ENCODE measurements around the gene PTPRD. TPM values are rescaled to one million over a fixed set of nuclear protein-coding genes. Genes with fewer than 3 reads are reported as not detected.

PTPRD gene
- polyA plus RNA-seq, 4 donors: 99.8 to 230 (median 118) TPM

DNA sequence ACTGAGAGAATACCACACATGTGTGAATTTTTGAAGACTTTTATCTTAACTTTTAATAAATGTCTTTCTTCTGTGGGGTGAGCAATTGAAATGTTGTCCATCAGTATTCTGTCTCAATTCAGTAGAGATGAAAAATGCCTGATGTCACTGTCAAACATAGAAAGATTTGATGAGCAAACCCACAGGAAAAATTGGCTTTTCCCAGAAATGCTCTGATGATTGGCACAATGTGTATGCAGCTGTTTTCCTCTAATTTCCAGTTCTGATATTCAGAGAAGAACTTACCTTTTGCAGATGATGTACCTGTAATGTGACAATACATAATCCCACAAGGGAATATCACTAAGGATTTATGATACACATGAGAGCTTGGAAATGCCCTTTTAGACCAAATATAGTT is 340.0 kb downstream of the PTPRD start:
- no peak for DNase-seq (ENCODE audit: low read depth in 4 of 4, low spot score in 3 of 4)

DNA sequence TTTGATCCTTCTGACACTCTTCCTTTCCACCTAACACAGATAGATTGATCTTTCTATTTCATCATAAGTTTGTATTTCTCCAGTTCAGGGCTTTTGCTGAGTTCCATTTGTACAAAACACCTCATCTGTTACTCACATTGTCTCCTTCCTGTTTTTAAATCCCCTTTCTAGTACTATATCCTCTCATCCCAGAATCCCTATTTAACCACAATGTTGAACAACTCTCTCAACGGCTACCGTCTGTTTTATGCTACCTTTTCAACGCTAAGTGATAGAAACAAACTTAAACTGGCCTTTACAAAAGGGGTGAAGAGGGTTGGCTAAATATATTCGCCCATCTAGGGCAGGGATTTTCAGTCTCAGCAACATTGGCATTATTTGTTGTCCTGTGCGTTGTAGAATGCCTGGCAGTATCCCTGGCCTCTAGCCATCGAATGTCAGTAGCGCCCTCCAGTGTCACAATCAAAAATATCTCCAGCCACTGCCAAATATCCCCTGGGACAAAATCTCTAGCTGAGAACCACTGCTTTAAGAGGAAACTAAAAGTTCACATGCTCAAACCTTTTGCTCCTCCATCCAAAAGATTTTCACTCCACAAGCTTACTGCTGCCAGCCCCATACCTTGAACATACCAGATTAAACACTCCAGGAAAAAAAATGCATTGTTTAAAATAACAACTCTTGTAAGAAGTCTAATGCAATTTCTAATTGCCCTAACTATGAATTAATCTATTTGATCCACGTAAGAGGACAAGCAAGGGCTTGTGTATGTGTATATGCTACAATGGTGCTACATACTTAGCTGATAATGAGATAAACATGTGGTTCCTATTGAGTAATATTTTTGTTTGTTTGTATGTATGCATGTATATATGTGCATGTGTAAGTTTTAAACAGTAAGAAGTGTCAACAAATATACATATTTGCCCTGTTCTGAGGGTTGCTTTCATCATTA is 344.0 kb downstream of the PTPRD start:
- DNase-seq (ENCODE audit: low read depth in 4 of 4, low spot score in 3 of 4): peak in 1 of 4 donors; percentile 1

DNA sequence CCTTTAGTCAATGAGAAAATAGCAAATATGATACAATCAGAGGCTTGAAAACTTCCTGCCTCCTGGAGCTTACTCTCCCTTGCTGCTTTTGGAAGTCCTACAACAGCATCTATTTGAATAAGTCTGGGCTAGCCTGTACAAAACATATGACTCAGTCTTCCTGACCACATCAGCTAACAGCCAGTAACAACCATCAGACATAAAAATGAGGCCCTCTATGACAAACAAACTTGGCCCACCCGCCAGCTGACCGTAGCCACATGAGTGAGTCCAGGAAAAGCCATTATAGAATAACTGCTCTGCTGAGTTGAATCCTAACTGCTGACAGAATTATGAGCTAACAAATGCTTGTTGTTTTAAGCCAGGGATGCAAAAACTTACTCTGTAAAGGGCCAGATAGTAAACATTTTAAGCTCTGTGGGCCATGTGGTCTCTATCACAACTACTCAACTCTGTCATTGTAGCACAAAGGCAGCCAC is 347.6 kb downstream of the PTPRD start:
- DNase-seq (ENCODE audit: low read depth in 4 of 4, low spot score in 3 of 4): peak in 3 of 4 donors; percentile 49 to 53 (median 52)

DNA sequence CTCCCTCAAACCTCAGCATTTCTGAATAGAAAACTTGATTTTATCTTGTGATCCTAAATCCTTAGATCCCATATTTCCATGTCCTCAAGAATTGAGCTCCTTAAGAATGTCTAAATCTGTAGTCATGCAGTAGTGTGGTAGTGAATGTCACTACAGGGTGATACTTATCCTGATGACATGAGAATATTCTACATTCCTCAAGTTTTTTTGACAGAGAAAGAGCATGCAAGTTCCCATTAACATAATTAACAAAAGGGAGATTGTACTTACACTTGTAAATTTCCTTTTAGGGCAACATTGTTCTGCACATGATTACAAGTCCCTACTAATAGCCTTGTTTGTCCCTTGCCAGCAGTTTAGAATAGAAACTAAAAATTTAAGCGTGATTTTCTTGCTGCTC is 352.3 kb downstream of the PTPRD start:
- DNase-seq (ENCODE audit: low read depth in 4 of 4, low spot score in 3 of 4): no peak

DNA sequence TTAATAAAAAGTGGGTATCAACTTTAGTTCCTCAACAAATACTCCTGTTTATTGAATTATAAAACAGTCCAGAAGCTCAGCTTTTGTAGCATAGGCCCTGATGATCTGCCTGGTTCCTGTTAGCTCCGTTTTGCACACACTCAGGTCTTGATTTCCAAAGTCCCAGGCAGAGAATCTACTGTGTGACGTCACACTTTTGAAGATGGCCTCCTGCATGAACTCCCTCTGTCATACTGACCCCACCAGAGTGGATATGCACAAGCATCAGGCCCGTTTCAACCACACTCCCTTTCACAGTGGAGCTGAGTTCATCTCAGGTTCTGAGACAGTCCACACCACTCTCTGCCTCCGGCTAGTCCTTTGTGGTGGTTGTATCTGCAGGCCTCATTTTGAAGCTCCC is 353.1 kb downstream of the PTPRD start:
- DNase-seq (ENCODE audit: low read depth in 4 of 4, low spot score in 3 of 4): no peak

DNA sequence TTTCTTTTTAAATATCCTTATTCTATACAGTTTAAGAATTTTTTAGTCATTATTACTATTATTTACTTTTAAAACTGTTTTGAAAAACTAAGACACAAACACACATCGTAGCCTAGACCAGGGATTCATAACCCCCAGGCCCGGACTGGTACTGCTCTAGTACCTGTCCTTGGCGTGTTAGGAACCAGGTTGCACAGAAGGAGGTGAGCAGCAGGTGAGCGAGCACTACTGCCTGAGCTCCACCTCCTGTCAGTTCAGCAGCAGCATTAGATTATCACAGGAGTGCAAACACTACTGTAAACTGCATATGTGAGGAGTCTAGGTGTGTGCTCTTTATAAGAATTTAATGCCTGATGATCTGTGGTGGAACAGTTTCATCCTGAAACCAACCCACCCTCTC is 357.0 kb downstream of the PTPRD start:
- DNase-seq (ENCODE audit: low read depth in 4 of 4, low spot score in 3 of 4): no peak

DNA sequence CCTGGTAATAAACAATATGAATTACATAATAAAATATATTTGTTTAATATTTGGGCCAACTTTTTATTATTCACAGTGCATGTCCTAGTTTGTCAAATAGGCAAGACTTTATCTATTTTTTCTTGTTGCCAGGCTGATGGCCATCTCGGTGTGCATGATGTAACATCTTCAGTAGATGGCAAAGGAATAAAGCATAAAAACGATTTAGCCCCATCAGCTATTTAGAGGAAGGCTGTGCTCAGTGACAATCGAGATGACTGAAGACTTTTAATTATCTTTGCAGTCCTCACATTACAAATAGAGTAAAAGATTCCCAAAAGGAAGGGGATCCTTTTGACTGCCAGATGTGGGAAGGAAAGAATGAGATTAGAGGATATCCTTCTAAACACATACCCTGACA is 358.5 kb downstream of the PTPRD start:
- DNase-seq (ENCODE audit: low read depth in 4 of 4, low spot score in 3 of 4): no peak

DNA sequence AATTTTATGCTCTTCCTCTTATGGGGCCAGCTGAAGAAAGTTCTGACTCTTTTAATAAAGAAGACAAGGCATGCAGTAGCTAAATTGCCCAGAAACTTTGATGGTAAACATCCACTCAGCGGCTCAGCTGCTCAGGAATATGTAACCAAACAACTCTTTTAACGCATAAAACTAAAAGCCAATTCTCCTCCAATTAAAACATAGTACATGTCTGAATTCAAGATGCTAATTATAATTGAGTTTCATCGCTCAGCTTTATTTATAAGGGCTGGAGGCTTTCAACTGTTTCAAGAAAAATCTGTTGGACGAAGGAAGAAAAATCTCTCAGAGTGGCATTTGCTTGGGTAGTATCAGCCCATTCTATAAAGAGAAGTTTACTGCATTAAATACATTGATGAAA is 359.5 kb downstream of the PTPRD start:
- DNase-seq (ENCODE audit: low read depth in 4 of 4, low spot score in 3 of 4): no peak

DNA sequence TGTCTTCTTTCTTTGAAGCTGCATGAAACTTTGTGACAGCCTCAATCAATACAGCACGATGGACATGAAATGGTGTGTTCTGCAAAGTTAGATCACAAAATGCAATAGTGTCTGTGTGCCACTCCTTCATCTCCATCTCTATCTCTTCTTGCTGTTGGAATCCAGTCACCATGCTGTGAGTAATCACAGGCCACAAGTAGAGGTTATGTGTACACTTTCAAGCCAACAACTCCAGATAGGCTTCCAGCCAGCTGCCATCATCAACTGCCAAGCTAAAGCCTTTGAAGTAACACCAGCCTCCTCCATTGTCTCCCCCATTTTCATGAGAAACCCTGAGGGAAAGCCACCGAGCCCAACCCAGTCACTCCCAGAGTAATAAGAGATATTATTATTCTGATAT is 360.6 kb downstream of the PTPRD start:
- no peak for DNase-seq (ENCODE audit: low read depth in 4 of 4, low spot score in 3 of 4)

DNA sequence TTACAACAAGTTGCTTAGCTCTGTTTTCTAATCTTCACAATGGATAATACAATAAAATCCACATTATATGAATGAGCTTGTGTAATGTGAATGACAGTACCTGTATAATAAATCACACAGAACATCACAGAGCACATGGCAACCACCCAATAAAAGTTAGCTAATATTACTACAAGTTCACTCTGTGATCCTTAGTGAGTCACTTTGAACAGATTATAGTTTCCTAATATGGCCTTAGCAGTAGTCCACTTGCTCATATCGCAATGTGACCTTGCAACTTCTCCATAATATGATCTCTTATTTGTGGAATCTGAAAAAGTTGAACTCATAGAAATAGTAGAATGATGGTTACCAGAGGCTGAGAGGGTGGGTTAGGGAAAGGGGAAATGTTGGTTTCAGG is 361.3 kb downstream of the PTPRD start:
- no peak for DNase-seq (ENCODE audit: low read depth in 4 of 4, low spot score in 3 of 4)

DNA sequence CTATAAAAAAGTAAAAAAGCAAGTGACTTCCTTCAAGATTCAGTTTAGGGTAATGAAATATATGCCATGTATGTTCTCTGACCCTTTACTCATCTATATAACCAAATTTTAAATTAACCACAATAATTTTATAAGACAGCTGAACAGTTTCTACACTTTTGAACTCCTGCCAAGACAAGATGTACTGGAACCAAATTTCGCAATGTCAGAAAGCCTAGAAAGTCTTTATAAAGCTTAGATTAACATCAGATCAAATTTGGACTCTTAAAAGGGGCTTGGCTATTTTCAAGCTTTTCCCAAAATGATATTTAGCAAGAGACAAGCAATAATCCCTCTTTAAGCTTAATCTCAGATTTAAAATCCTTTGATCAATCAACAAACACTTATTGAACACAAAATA is 362.6 kb downstream of the PTPRD start:
- no peak for DNase-seq (ENCODE audit: low read depth in 4 of 4, low spot score in 3 of 4)

DNA sequence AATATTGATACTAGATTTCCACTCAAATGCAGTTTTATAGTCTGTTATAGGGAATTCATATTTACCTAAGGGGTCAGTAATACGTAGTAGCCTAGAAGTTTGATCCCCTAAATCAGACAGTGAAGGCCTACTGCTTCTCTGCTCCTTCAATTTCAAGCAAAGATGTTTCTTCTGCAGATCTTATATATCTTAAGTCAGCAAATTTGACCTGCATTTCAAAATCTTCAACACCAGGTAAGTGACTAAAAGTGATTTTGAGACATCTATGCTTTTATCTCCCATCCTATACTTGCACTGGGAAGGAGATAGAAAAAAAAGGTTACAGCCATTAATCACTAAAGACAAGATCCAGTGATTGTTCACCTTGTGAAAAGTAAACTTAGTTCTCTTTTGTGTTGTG is 363.9 kb downstream of the PTPRD start:
- DNase-seq (ENCODE audit: low read depth in 4 of 4, low spot score in 3 of 4): no peak

DNA sequence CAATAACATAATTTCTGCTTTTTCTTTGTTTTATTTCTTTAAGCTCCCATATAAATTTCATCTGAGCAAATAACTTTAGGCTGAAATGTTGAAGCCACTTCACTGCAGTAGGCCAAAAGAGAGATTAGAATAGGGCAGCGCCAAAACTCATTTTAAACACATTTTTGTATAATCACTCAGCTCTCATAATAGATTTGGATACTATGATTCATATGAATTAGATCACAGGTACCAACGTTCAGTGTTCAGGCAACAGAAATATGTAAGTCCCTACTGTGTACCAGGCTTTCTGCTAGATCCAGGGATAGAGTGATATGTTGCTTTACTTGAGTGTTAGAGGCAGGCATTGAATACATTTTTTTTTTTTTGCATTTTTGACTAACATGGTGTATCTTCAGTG is 370.5 kb downstream of the PTPRD start:
- DNase-seq (ENCODE audit: low read depth in 4 of 4, low spot score in 3 of 4): no peak

DNA sequence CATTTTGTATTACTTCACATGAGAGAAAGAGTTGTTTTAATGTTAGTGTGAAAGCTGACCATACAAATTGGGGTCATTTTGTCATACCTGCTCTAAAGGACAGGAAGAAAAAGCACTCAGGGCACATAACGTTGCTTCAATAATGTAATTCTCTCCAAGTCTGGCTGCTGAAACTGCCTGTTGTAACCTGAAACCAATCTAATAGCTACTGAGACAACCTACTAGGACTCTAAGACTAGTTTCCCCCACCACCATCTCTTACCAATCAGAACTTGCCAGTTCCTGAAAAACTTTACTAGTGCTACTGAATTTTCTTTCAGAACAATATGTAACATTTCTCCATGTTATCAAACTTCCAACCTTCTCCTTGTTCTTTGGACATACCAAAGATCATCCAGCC is 374.7 kb downstream of the PTPRD start:
- DNase-seq (ENCODE audit: low read depth in 4 of 4, low spot score in 3 of 4): no peak

DNA sequence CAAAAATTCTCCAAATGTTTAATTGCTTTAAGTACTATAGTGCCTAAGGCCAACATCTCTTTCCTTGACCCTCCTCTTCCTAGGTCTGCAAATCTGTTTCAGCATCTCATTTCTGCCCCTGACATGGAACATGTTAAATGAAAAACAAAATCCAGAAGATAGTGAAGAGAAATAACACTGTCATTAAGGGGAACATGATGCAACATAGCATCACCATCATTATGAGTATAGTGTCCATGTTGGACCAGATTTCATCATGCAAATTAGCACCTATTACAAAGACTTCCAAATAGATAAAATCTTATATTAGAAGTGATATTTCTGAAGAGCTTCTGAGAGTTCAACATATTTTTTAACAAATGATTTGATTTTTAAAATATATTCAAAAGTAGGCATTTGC is 375.2 kb downstream of the PTPRD start:
- no peak for DNase-seq (ENCODE audit: low read depth in 4 of 4, low spot score in 3 of 4)

DNA sequence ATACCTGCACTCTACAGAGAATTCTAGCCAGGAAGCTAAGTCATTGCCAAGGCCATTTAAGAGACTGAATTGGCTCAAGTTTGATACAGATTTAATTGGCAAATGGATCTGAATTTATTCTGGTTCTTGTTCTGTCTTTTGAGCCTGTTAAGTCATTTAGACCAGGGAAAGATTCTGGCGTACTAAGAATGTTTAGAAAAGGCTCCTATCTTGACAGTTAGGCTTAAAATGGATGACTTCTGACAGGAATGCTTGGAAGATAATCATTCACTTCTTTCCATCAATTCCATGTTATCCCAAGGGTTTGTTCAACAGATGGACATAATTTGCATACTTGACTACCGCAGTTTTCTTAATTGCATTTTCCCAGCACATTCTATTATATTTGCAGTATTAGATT is 376.6 kb downstream of the PTPRD start:
- no peak for DNase-seq (ENCODE audit: low read depth in 4 of 4, low spot score in 3 of 4)

DNA sequence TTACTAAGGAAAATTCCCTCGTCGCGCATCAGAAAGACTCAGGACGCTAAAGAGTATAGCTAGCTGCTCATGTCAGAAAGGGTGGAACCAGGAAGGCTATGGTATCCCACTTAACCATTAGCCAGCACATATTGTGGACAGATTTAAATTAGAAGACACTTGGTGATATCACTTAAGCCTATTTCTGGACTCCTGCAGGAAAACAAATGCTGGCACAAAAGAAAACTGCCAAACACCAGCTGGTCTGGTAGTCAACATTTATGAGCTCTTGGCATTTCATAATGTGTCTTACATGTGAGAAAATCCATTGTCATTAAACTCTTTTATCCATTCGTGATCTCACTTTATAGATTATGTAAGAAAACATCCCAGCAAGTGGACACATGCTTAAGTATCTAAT is 377.4 kb downstream of the PTPRD start:
- no peak for DNase-seq (ENCODE audit: low read depth in 4 of 4, low spot score in 3 of 4)

DNA sequence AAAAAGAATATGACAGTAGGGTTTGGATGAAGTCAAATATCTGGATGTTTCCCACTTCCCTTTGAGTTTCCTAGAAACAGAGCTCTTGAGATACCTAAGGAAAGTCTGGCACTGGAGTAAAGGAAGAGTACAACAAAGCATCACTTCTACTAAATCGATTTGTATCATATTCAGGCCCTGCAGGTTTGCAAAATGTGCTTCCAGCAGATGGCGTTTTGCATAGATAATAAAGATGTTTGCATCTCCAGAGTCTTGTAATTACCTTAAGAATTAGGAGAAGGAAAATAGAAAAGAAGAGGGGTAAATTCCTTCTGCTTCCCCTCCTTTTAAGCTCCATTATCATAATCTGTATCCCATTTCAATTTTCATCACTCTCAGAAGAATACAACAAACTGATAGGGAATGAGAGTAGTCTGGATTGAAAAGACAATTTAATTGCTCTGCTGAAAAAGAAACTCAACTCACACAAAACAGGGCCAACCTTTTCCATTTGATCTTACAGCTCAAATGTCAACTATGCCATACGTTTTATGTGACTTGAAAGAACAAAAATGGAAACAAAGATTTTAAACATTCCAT is 380.4 kb downstream of the PTPRD start:
- no peak for DNase-seq (ENCODE audit: low read depth in 4 of 4, low spot score in 3 of 4)

DNA sequence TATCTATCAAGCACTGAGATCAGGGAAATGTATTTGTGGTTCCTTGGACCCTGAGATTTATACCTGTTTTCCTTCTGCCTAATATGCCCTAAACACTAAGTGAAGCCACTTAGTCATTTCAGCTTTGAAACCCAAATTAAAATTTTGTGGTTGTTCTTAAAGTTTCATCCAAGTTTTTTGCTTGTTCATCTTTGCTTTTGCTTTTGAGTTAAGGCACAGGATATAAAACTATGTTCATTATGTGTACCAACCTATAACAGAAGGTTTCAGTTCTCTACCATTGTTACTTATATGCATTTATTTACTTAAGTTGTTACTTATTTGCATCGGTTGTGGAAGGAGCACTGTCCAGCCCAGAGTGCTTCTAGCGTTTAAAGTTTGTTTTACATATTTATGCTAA is 382.3 kb downstream of the PTPRD start:
- no peak for DNase-seq (ENCODE audit: low read depth in 4 of 4, low spot score in 3 of 4)

DNA sequence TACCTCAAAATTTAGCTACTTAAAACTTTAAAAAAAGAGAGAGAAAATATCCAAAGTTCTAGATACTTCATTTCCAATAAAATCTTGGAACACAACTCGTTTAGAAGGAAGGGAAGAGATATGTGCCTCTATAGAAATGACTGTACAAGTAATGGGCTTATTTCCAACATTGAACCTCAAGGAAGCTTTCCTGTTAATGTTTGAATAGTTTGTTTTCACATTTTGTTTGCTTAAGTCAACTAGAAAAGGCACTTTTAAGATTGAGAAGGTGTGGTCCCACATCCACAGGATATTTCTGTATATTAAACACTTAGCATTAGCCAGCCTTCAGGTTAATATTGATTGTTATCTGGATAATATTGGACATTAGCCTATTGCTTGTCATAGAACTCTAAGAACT is 384.7 kb downstream of the PTPRD start:
- DNase-seq (ENCODE audit: low read depth in 4 of 4, low spot score in 3 of 4): no peak

DNA sequence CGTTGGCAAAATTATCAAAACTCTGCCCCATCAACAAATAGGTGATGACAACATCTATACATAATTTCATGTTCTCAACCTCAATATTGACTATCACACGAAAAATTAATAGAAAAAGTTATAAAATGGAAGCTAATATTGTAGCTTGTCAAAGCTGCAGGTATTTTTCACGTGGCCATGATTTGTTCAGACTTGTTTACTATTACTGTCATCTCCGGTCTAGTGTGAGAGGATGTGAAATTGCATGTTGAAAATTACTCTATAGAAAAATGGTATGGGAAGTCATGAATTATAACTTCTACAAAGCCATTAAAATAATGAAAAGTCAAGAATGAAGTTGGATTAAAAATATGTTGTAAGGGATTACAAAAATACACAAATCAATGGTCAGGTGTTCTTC is 385.8 kb downstream of the PTPRD start:
- DNase-seq (ENCODE audit: low read depth in 4 of 4, low spot score in 3 of 4): no peak

DNA sequence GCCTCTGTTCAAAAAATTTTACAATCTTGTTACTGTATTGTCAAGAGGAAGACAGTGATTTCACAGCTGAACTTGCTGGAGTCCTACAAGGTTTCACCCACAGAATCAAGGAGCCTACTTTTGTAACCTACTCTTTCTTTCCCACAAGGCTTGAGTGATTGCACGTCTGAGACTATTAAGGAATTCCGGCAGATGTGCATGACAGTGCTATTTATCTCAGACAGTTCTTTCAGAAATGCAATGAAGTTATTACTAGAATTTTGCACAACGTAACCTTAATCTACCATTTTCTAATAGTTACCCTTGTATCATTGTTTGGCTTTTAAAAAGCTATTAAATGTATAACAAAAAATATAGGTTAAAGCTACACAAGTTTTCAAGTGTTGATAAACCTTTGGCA is 400.1 kb downstream of the PTPRD start:
- no peak for DNase-seq (ENCODE audit: low read depth in 4 of 4, low spot score in 3 of 4)

All from left renal pelvis (tissue), 4 donors.